Measurements from ENCODE around the gene TNP2.

TNP2 gene

GRCh38 chr16:11276143-11276895 lies 7.2 kb upstream of the TNP2 start, which contains the start of gene PRM2:
PRM2 (minus strand) TSS chr16:11276480; CDS start chr16:11276370, 110 bp downstream.
- H3K4me1 Mint-ChIP-seq: peaks cover 48% of the 10 kb centered on the region
- H3K4me3 Mint-ChIP-seq: no peak within 1 kb of the TSS
- TF ChIP-seq, protein P1, sequence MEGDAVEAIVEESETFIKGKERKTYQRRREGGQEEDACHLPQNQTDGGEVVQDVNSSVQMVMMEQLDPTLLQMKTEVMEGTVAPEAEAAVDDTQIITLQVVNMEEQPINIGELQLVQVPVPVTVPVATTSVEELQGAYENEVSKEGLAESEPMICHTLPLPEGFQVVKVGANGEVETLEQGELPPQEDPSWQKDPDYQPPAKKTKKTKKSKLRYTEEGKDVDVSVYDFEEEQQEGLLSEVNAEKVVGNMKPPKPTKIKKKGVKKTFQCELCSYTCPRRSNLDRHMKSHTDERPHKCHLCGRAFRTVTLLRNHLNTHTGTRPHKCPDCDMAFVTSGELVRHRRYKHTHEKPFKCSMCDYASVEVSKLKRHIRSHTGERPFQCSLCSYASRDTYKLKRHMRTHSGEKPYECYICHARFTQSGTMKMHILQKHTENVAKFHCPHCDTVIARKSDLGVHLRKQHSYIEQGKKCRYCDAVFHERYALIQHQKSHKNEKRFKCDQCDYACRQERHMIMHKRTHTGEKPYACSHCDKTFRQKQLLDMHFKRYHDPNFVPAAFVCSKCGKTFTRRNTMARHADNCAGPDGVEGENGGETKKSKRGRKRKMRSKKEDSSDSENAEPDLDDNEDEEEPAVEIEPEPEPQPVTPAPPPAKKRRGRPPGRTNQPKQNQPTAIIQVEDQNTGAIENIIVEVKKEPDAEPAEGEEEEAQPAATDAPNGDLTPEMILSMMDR (IDR thresholded peaks at IDR 0.05): no peak
- H3K9me3 Mint-ChIP-seq: peaks cover 3% of the 10 kb centered on the region
- peaks cover 8% of the 10 kb centered on the region for H3K27me3 Mint-ChIP-seq (ENCODE audit: low read depth, poor library complexity)
- no peaks in the 10 kb centered on the region for H3K36me3 Mint-ChIP-seq (ENCODE audit: low read depth)
- DNase-seq: no peak
- H3K27ac Mint-ChIP-seq: no peak within 1 kb of the TSS

DNA sequence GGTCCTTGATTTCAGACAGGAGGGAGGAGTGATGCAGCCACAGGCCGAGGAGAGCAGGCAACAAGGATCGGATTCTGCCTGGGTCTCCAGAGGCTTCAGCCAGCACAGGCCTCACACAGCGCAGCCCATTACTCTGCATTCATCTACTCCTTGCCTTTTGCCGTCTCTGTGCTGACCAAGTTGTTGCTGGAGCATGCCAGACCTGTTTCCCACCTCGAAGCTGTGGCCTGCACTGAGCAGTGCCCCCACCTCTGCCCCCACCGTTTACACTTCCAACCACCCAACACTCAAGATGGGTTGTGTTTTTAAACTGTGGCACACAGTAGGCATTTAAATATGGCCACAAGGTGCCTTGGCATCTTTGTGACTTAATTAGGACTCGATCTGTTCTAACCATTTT lies 5.8 kb upstream of the TNP2 start:
- DNase-seq: no peak
- H3K36me3 Mint-ChIP-seq (ENCODE audit: low read depth): no peaks in the 10 kb centered on the region
- TF ChIP-seq, protein P1 (IDR thresholded peaks at IDR 0.05): no peak
- H3K27me3 Mint-ChIP-seq (ENCODE audit: low read depth, poor library complexity): peaks cover 8% of the 10 kb centered on the region
- H3K27ac Mint-ChIP-seq: no peak overlapping the region
- H3K4me1 Mint-ChIP-seq: peaks cover 48% of the 10 kb centered on the region
- H3K4me3 Mint-ChIP-seq: peak overlapping the region; percentile 61
- H3K9me3 Mint-ChIP-seq: peaks cover 3% of the 10 kb centered on the region

- H3K4me1 Mint-ChIP-seq: peaks cover 48% of the 10 kb centered on the region
- peak overlapping the region; percentile 95 for H3K27ac Mint-ChIP-seq
- peaks cover 6% of the 10 kb centered on the region for H3K27me3 Mint-ChIP-seq (ENCODE audit: low read depth, poor library complexity)
- no peak overlapping the region for H3K4me3 Mint-ChIP-seq
- H3K9me3 Mint-ChIP-seq: peaks cover 3% of the 10 kb centered on the region
- H3K36me3 Mint-ChIP-seq (ENCODE audit: low read depth): no peaks in the 10 kb centered on the region
- DNase-seq: peak; percentile 51
- TF ChIP-seq, protein P1 (IDR thresholded peaks at IDR 0.05): no peak
These were observed 4.7 kb upstream of the TNP2 start for GRCh38 chr16:11273721-11274324.

DNA sequence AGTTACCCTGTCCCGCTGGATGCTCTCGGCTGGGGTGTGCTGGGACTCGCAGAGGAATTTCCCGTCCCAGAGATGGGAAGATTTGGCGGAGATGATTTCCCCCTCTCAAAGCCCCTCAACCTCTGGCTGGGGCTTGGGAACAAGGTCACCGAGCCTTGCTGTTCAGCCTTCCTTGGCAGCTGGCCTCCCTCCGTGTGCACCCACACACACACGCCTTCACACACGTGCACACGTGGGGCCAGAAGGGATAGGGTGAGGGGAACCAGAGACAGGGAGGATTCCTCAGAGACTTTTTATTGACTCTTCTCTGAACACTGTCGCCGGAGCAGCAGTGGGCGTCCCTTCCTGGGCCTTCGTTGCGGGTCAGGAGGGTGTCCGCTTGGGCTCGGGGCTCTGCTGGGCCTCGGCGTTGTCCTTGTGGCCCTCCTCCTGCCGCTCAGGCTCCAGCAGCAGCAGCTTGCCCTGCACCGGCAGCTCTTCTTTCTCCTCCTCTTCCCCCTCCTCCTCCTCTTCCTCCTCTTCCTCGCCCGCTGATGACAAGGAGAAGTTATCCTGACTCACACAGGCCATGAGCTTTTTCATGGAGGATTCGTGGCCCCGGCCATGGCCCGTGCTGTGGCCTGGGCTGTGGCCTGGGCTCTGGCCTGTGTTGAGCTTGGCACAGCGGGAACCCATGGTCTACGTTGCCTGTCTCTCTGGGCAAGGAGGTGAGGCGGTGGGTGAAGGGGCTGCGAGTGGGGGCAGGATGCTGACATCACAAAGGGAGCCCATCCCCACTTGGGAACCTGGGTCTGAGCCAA lies 4.0 kb upstream of the TNP2 start, which contains the start of gene PRM3:
PRM3 (minus strand) TSS at position 709 of the 800 bp plus-strand sequence; CDS start at position 675, 34 bp downstream.
- Mint-ChIP-seq H3K36me3 (ENCODE audit: low read depth) (no peaks in the 10 kb centered on the region), H3K4me3 (no peak within 1 kb of the TSS), H3K27ac (peak within 1 kb of the TSS; percentile 95), H3K27me3 (ENCODE audit: low read depth, poor library complexity) (peaks cover 8% of the 10 kb centered on the region), H3K9me3 (peaks cover 3% of the 10 kb centered on the region), H3K4me1 (peaks cover 48% of the 10 kb centered on the region)
- no peak for DNase-seq
- TF ChIP-seq, protein P1 (IDR thresholded peaks at IDR 0.05): no peak

GRCh38 chr16:11272484-11272883 lies 3.4 kb upstream of the TNP2 start:
- H3K4me1 Mint-ChIP-seq: peaks cover 48% of the 10 kb centered on the region
- H3K4me3 Mint-ChIP-seq: no peak overlapping the region
- no peak for DNase-seq
- H3K9me3 Mint-ChIP-seq: peaks cover 3% of the 10 kb centered on the region
- TF ChIP-seq, protein P1 (IDR thresholded peaks at IDR 0.05): no peak
- H3K27ac Mint-ChIP-seq: no peak overlapping the region
- peaks cover 9% of the 10 kb centered on the region for H3K27me3 Mint-ChIP-seq (ENCODE audit: low read depth, poor library complexity)
- H3K36me3 Mint-ChIP-seq (ENCODE audit: low read depth): no peaks in the 10 kb centered on the region

All from nephron progenitor cell (in vitro differentiated cells).